Muscle of leg (tissue), 11 donors: Measurements from ENCODE around the gene MC1R. TPM values are rescaled to one million over a fixed set of nuclear protein-coding genes. Genes with fewer than 3 reads are reported as not detected.
"Not testable (repeated sequence)": the region's sequence is repeated elsewhere in the genome, so short reads cannot be mapped to it uniquely, and the experiment has no call there.

Experiments used
- DNase-seq: peaks from one replicate; pipeline ENCODE4 v3.0.0; 2013
- H3K27ac ChIP-seq: one replicate; pipeline ENCODE4 v1.5.1; 2013; ENCODE audit warnings: mild to moderate bottlenecking, low read length, control low read depth
- H3K27me3 ChIP-seq: one replicate; pipeline ENCODE4 v1.6.1; 2013; ENCODE audit warnings: low read length; ENCODE audit not compliant: control insufficient read depth, insufficient read depth
- H3K36me3 ChIP-seq: one replicate; pipeline ENCODE4 v1.6.1; 2013; ENCODE audit warnings: low read length; ENCODE audit not compliant: control insufficient read depth, insufficient read depth
- H3K4me1 ChIP-seq: one replicate; pipeline ENCODE4 v1.6.1; 2013; ENCODE audit warnings: low read length; ENCODE audit not compliant: control insufficient read depth, insufficient read depth
- H3K4me3 ChIP-seq: one replicate; pipeline ENCODE4 v1.5.1; 2013; ENCODE audit warnings: low read length, control low read depth
- H3K9me3 ChIP-seq: replicated peaks from 2 replicates; pipeline ENCODE4 v1.6.1; 2013; ENCODE audit warnings: low read depth, low read length; ENCODE audit not compliant: control insufficient read depth
- WGBS: methylation state at CpG from one replicate; pipeline ENCODE4 v1.1.5; 2013; ENCODE audit warnings: missing lambda C conversion rate; ENCODE audit not compliant: insufficient coverage; 5-methylcytosine and 5-hydroxymethylcytosine counted together
- polyA plus RNA-seq, 8 donors: library from polyadenylated mRNA; unstranded; fragments of 120-200 nt; gene quantifications; one replicate each; pipeline versions ENCODE4 v1.2.1 to v1.2.3, GENCODE V29; 2013; ENCODE audit warnings: inconsistent platforms in 1 of 8, low replicate concordance in 1 of 8; ENCODE audit not compliant: insufficient read length in 8 of 8, insufficient read depth in 1 of 8
- total RNA-seq: library from RNA; stranded (reverse); fragments of 120-200 nt; gene quantifications from one replicate; pipeline ENCODE4 v1.2.4, GENCODE V29; 2013

MC1R gene
- total and polyA plus RNA-seq, 9 donors: 1.4 to 3.4 (median 2.2) TPM

GRCh38 chr16:89922477-89922883 lies 3.8 kb downstream of the MC1R start:
- Histone ChIP-seq H3K4me1 (peaks cover 58% of the 10 kb centered on the region), H3K4me3 (peak overlapping the region; percentile 56), H3K27me3 (peaks cover 80% of the 10 kb centered on the region), H3K9me3 (no peaks in the 10 kb centered on the region), H3K27ac (peak overlapping the region; percentile 79), H3K36me3 (no peaks in the 10 kb centered on the region)
- peak; percentile 71 for DNase-seq
- under 1% methylated on average over 17 of the region's 31 CpGs for WGBS

- peaks cover 77% of the 10 kb centered on the region for H3K27me3 ChIP-seq
- peaks cover 52% of the 10 kb centered on the region for H3K4me1 ChIP-seq
- H3K9me3 ChIP-seq: no peaks in the 10 kb centered on the region
These were observed 4.4 kb downstream of the MC1R start, which contains the start of gene TUBB3 for GRCh38 chr16:89922884-89923639. Gene TUBB3 (plus strand): TSS chr16:89923342. CDS start chr16:89923402, 60 bp downstream.

GRCh38 chr16:89923640-89924296 lies 5.1 kb downstream of the MC1R start:
- Histone ChIP-seq H3K27me3 (peaks cover 71% of the 10 kb centered on the region), H3K4me1 (peaks cover 45% of the 10 kb centered on the region), H3K36me3 (no peaks in the 10 kb centered on the region), H3K4me3 (peak overlapping the region; percentile 10), H3K27ac (no peak overlapping the region), H3K9me3 (no peaks in the 10 kb centered on the region)
- DNase-seq: no peak
- 2% methylated on average over 24 of the region's 41 CpGs for WGBS

More at GRCh38 chr16:89922884-89923639, 4.4 kb downstream of the MC1R start, which contains the start of gene TUBB3:
- peak within 1 kb of the TSS; percentile 56 for H3K4me3 ChIP-seq
- peak within 1 kb of the TSS; percentile 79 for H3K27ac ChIP-seq
- peak; percentile 77 for DNase-seq
- no peaks in the 10 kb centered on the region for H3K36me3 ChIP-seq
- under 1% methylated on average over 88 of the region's 88 CpGs for WGBS

- Histone ChIP-seq H3K4me1 (peaks cover 41% of the 10 kb centered on the region), H3K27ac (no peak overlapping the region), H3K36me3 (no peaks in the 10 kb centered on the region), H3K4me3 (peak overlapping the region; percentile 10), H3K9me3 (no peaks in the 10 kb centered on the region), H3K27me3 (peaks cover 65% of the 10 kb centered on the region)
- 0% methylated on average over 12 of the region's 14 CpGs for WGBS
- DNase-seq: peak; percentile 63
These were observed 5.7 kb downstream of the MC1R start for GRCh38 chr16:89924297-89924924.

GRCh38 chr16:89924925-89925307 lies 6.3 kb downstream of the MC1R start:
- Histone ChIP-seq H3K4me3 (no peak overlapping the region), H3K27ac (no peak overlapping the region), H3K27me3 (peaks cover 60% of the 10 kb centered on the region), H3K9me3 (no peaks in the 10 kb centered on the region), H3K36me3 (no peaks in the 10 kb centered on the region), H3K4me1 (peaks cover 41% of the 10 kb centered on the region)
- no CpG with 5 or more reads among the region's 4 CpGs for WGBS
- no peak for DNase-seq

GRCh38 chr16:89925596-89926079 lies 7.0 kb downstream of the MC1R start:
- DNase-seq: peak; percentile 16
- WGBS: 1% methylated on average over 42 of the region's 42 CpGs
- H3K27ac ChIP-seq: no peak overlapping the region

GRCh38 chr16:89931305-89931896 lies 12.7 kb downstream of the MC1R start:
- no peaks in the 10 kb centered on the region for H3K9me3 ChIP-seq
- no peaks in the 10 kb centered on the region for H3K27me3 ChIP-seq
- no peak for DNase-seq
- no peak overlapping the region for H3K27ac ChIP-seq
- no peaks in the 10 kb centered on the region for H3K36me3 ChIP-seq
- no peak overlapping the region for H3K4me3 ChIP-seq
- no peaks in the 10 kb centered on the region for H3K4me1 ChIP-seq
- WGBS: 82% methylated on average over 14 of the region's 16 CpGs

More at GRCh38 chr16:89925596-89926079, 7.0 kb downstream of the MC1R start:
- Histone ChIP-seq H3K36me3 (no peaks in the 10 kb centered on the region), H3K4me1 (peaks cover 41% of the 10 kb centered on the region), H3K27me3 (peaks cover 52% of the 10 kb centered on the region), H3K4me3 (peak overlapping the region; percentile 43), H3K9me3 (no peaks in the 10 kb centered on the region)

- no peak for DNase-seq
- Histone ChIP-seq H3K27me3 (no peaks in the 10 kb centered on the region), H3K9me3 (no peaks in the 10 kb centered on the region), H3K4me3 (no peak overlapping the region), H3K27ac (no peak overlapping the region), H3K36me3 (no peaks in the 10 kb centered on the region), H3K4me1 (no peaks in the 10 kb centered on the region)
- WGBS: 71% methylated on average over 3 of the region's 6 CpGs
These were observed 13.3 kb downstream of the MC1R start for GRCh38 chr16:89931964-89932363.

- WGBS: 97% methylated on average over 21 of the region's 29 CpGs
- H3K27ac ChIP-seq, DNase-seq, H3K36me3 ChIP-seq, H3K27me3 ChIP-seq, H3K4me1 ChIP-seq, H3K4me3 ChIP-seq, H3K9me3 ChIP-seq: not testable (repeated sequence)
These were observed 15.4 kb downstream of the MC1R start for GRCh38 chr16:89934019-89934418.
